Measurements from ENCODE around the gene DEAF1. TPM values are rescaled to one million over a fixed set of nuclear protein-coding genes. Genes with fewer than 3 reads are reported as not detected.
"Not testable (repeated sequence)": the region's sequence is repeated elsewhere in the genome, so short reads cannot be mapped to it uniquely, and the experiment has no call there.

The DEAF1 gene
- total and polyA plus RNA-seq, 9 of the 15 experiments (the other 6 are each of a cell fraction or from before 2014, with no cell fraction given): 2.0 to 69.1 (median 26.8) TPM

DNA sequence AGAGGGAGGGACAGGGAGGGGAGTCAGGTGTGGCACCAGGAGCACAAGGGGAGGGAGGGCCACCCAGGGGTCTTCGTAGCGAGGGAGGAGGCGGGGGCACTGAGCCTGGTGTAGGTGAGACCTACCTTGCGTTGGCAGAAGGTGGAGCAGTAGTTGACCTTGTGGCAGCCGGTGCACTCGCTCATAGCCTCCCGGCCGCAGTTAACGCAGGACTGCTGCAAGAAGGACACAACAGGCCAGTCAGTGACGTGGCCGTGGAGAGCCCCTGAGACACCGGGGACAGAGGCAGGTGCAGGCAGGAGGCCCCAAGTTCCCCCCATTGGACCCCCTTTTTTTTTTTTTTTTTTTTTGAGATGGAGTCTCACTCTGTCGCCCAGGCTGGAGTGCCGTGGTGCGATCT lies 41.2 kb downstream of the DEAF1 start:
- H3K79me2 ChIP-seq (ENCODE audit: control insufficient read depth, insufficient read depth, low read length): no peaks in the 10 kb centered on the region; the same call in 2 of the 3 replicates
- H3K9ac ChIP-seq (ENCODE audit: insufficient read depth in 1 of 2, low read depth in 2 of 2, low read length in 2 of 2): no peak overlapping the region
- BruUV-seq (replicated peaks): no TSS peak
- in situ Hi-C loops (cut with MboI): no loop called here
- DNase-seq (ENCODE audit: extremely low read depth in 1 of 4, low spot score in 3 of 4) (no peak), FAIRE-seq (no peak), ATAC-seq (no peak)
- ChIA-PET CTCF (ENCODE audit: low intra/inter-chr PET ratio) (no interaction called here), POLR2A (interaction anchor here (1.1 to 1.3 kb wide), 2 partner anchors 11 to 12 kb away, joined by 3 to 4 read pairs; no protein-coding TSS in a partner anchor)
- WGBS (ENCODE audit: insufficient coverage, low coverage, missing lambda C conversion rate): 79% methylated on average over 6 of the region's 15 CpGs
- H3K9me1 ChIP-seq (ENCODE audit: control insufficient read depth, insufficient read depth, low read length): no peaks in the 10 kb centered on the region
- no peak overlapping the region for H2AFZ ChIP-seq (ENCODE audit: low read depth, low read length)
- H3K36me3 ChIP-seq (ENCODE audit: control insufficient read depth, insufficient read depth, low read length): peaks cover 77% of the 10 kb centered on the region; the same call in 2 of the 3 replicates
- H3K4me2 ChIP-seq (ENCODE audit: insufficient read depth, low read length): no peak overlapping the region
- TF ChIP-seq ZNF217 (CRISPR knock-in tag; IDR thresholded peaks at IDR 0.05) (no peak), POLR2G (IDR thresholded peaks at IDR 0.05; ENCODE audit: low read depth, low read length) (peak; percentile 43)
- H3K9me3 ChIP-seq (replicated peaks; ENCODE audit: control insufficient read depth, insufficient read depth, low read depth, low read length): no peaks in the 10 kb centered on the region
- H3K4me3 ChIP-seq: no peak overlapping the region
- H4K20me1 ChIP-seq (replicated peaks; ENCODE audit: control insufficient read depth, insufficient read depth, low read length): no peaks in the 10 kb centered on the region
- H3K4me1 ChIP-seq (replicated peaks in 1 of 2; ENCODE audit: control insufficient read depth in 2 of 2, insufficient read depth in 2 of 2, low read length in 2 of 2): peaks cover 0 to 12% of the 10 kb centered on the region in 2 experiments; a peak in 1 of 5 replicates
- no peak overlapping the region for H3K27ac ChIP-seq (ENCODE audit: extremely low read depth, low read depth, low read length)
- H3K27me3 ChIP-seq (ENCODE audit: control insufficient read depth in 2 of 2, insufficient read depth in 2 of 2, low read length in 2 of 2): no peaks in the 10 kb centered on the region
- intact Hi-C loops (cut with micrococcal nuclease): no loop called here

DNA sequence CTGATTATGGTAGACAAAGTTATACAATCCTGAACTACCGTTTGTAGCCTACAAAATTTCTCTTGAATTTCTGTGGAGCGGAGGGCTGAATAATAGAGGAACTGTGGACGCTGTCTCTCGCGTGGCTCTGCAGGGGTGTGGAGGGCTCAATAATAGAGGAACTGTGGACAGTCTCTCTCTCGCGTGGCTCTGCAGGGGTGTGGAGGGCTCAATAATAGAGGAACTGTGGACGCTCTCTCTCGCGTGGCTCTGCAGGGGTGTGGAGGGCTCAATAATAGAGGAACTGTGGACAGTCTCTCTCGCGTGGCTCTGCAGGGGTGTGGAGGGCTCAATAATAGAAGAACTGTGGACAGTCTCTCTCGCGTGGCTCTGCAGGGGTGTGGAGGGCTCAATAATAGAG lies 41.9 kb downstream of the DEAF1 start:
- ATAC-seq; H4K20me1 ChIP-seq (replicated peaks; ENCODE audit: control insufficient read depth, insufficient read depth, low read length); H3K4me2 ChIP-seq (ENCODE audit: insufficient read depth, low read length); H3K9me3 ChIP-seq (replicated peaks; ENCODE audit: control insufficient read depth, insufficient read depth, low read depth, low read length); H3K27ac ChIP-seq (ENCODE audit: extremely low read depth, low read depth, low read length); DNase-seq (ENCODE audit: extremely low read depth in 1 of 4, low spot score in 3 of 4); H3K4me1 ChIP-seq (replicated peaks in 1 of 2; ENCODE audit: control insufficient read depth in 2 of 2, insufficient read depth in 2 of 2, low read length in 2 of 2); H3K4me3 ChIP-seq; FAIRE-seq; H3K9me1 ChIP-seq (ENCODE audit: control insufficient read depth, insufficient read depth, low read length); CTCF ChIA-PET (ENCODE audit: low intra/inter-chr PET ratio); BruUV-seq (replicated peaks); H3K79me2 ChIP-seq (ENCODE audit: control insufficient read depth, insufficient read depth, low read length); intact Hi-C loops (cut with micrococcal nuclease); in situ Hi-C loops (cut with MboI); H3K9ac ChIP-seq (ENCODE audit: insufficient read depth in 1 of 2, low read depth in 2 of 2, low read length in 2 of 2); H2AFZ ChIP-seq (ENCODE audit: low read depth, low read length); H3K27me3 ChIP-seq (ENCODE audit: control insufficient read depth in 2 of 2, insufficient read depth in 2 of 2, low read length in 2 of 2): not testable (repeated sequence)
- 89% methylated on average over 14 of the region's 14 CpGs for WGBS (ENCODE audit: insufficient coverage, low coverage, missing lambda C conversion rate)
- POLR2A ChIA-PET: interaction anchor here (0.6 kb wide), 1 partner anchor 10 kb away, joined by 3 read pairs; no protein-coding TSS in a partner anchor
- peaks cover 77% of the 10 kb centered on the region; the same call in 2 of the 3 replicates for H3K36me3 ChIP-seq (ENCODE audit: control insufficient read depth, insufficient read depth, low read length)
